Endothelial cell of umbilical vein (primary cell): ENCODE data around the gene VBP1. TPM values are rescaled to one million over a fixed set of nuclear protein-coding genes. Genes with fewer than 3 reads are reported as not detected.

Experiments
- BruUV-seq: library from RNA; stranded (reverse); fragments of 400-500 nt; replicated peaks from 2 replicates; lab custom pipeline; 2021; lab: Mats Ljungman, UMichigan
- CTCF ChIA-PET: fragments of 300-600, 350-600 bp; sonication (Branson Sonifier 250); formaldehyde crosslinking; loops from one replicate; lab custom pipeline; 2021; ENCODE audit warnings: antibody characterized with exemption, inconsistent platforms; lab: Charles Lee
- POLR2A ChIA-PET: fragments of 300-600, 350-600 bp; sonication (Branson Sonifier 250); formaldehyde crosslinking; loops from one replicate; lab custom pipeline; 2021; ENCODE audit warnings: antibody characterized with exemption, inconsistent platforms; lab: Charles Lee
- DNase-seq: peaks from one replicate; pipeline ENCODE4 v3.0.0-alpha.2; 2011; ENCODE audit warnings: low read depth, low spot score
- FAIRE-seq: peaks from 2 replicates; lab custom pipeline; 2011; peaks lifted over from hg19 to GRCh38; lab: Jason Lieb, UNC
- H2AFZ ChIP-seq: 2 replicates; pipeline ENCODE4 v1.6.0; 2012; ENCODE audit warnings: low read depth, low read length, control low read depth, inconsistent platforms
- H3K27ac ChIP-seq: 2 replicates; pipeline ENCODE4 v1.5.1; 2011; ENCODE audit warnings: low read depth, mild to moderate bottlenecking, control low read depth, low read length, moderate library complexity; ENCODE audit not compliant: insufficient read depth
- H3K27me3 ChIP-seq, 2 experiments: 2 replicates each; pipeline versions ENCODE4 v1.6.0 to v1.6.1; 2011; ENCODE audit warnings: low read length in 2 of 2, mixed read lengths in 1 of 2; ENCODE audit not compliant: control insufficient read depth in 2 of 2, insufficient read depth in 2 of 2
- H3K36me3 ChIP-seq, 2 experiments: 2 replicates in 1 of 2; 3 replicates in 1 of 2; pipeline ENCODE4 v1.5.1; 2011; ENCODE audit warnings: low read length in 2 of 2, mild to moderate bottlenecking in 1 of 2, moderate library complexity in 1 of 2; ENCODE audit not compliant: control insufficient read depth in 2 of 2, insufficient read depth in 2 of 2; ENCODE audit errors: extremely low read depth in 1 of 2
- H3K4me1 ChIP-seq: 3 replicates; pipeline ENCODE4 v1.5.1; 2011; ENCODE audit warnings: mild to moderate bottlenecking, low read length; ENCODE audit not compliant: control insufficient read depth, insufficient read depth; ENCODE audit errors: extremely low read depth
- H3K4me2 ChIP-seq: 2 replicates; pipeline ENCODE4 v1.6.1; 2011; ENCODE audit warnings: low read length, control low read depth, mixed read lengths; ENCODE audit not compliant: insufficient read depth
- H3K4me3 ChIP-seq, 3 experiments: fragments of 200-600 bp in 1 of 3; sonication (generic), shearing (Covaris generic) in 1 of 3; replicated peaks in 1 of 3; 2 replicates each; pipeline ENCODE4 v1.5.1; 2011 to 2016; ENCODE audit warnings: control low read depth in 3 of 3, low read length in 3 of 3, mild to moderate bottlenecking in 2 of 3, inconsistent platforms in 1 of 3, low read depth in 1 of 3, moderate library complexity in 1 of 3; ENCODE audit not compliant: insufficient read depth in 1 of 3
- H3K79me2 ChIP-seq: 2 replicates; pipeline ENCODE4 v1.6.0; 2012; ENCODE audit warnings: low read length, inconsistent platforms; ENCODE audit not compliant: control insufficient read depth, insufficient read depth
- H3K9ac ChIP-seq: replicated peaks from 2 replicates; pipeline ENCODE3; 2011; ENCODE audit warnings: low read length, control low read depth; ENCODE audit not compliant: insufficient read depth; ENCODE audit errors: extremely low read depth
- H3K9me1 ChIP-seq: replicated peaks from 3 replicates; pipeline ENCODE4 v1.6.0; 2011; ENCODE audit warnings: mild to moderate bottlenecking, low read length; ENCODE audit not compliant: control insufficient read depth, insufficient read depth; ENCODE audit errors: extremely low read depth
- H3K9me3 ChIP-seq: replicated peaks from 2 replicates; pipeline ENCODE4 v1.5.1; 2012; ENCODE audit warnings: low read length, inconsistent platforms; ENCODE audit not compliant: control insufficient read depth, insufficient read depth
- H4K20me1 ChIP-seq: replicated peaks from 2 replicates; pipeline ENCODE3; 2011; ENCODE audit warnings: mild to moderate bottlenecking, low read length; ENCODE audit not compliant: control insufficient read depth, insufficient read depth; ENCODE audit errors: extremely low read depth
- CTCF ChIP-seq, 2 donors: IDR thresholded peaks; 1 replicate in 1 of 2; 2 replicates in 1 of 2; pipeline ENCODE4 v1.5.1; 2011; ENCODE audit warnings: low read length in 2 of 2, mild to moderate bottlenecking in 2 of 2, moderate library complexity in 2 of 2, control low read depth in 1 of 2, inconsistent platforms in 1 of 2, low read depth in 1 of 2; ENCODE audit not compliant: insufficient read depth in 1 of 2; ENCODE audit errors: extremely low read depth in 1 of 2
- EZH2 ChIP-seq: IDR thresholded peaks from 2 replicates; pipeline ENCODE4 v1.6.1; 2012; ENCODE audit warnings: borderline replicate concordance, low read depth, mild to moderate bottlenecking, moderate library complexity, low read length, inconsistent platforms; ENCODE audit not compliant: severe bottlenecking
- FOS ChIP-seq: IDR thresholded peaks from 2 replicates; pipeline ENCODE4 v1.6.1; 2011; ENCODE audit warnings: mild to moderate bottlenecking, low read length, moderate library complexity, borderline replicate concordance; ENCODE audit not compliant: insufficient read depth
- GATA2 ChIP-seq: IDR thresholded peaks from 2 replicates; pipeline ENCODE4 v1.7.0; 2011; ENCODE audit warnings: low read depth, mild to moderate bottlenecking, moderate library complexity, mixed read lengths, low read length; ENCODE audit not compliant: insufficient read length, insufficient read depth
- JUN ChIP-seq: IDR thresholded peaks from 2 replicates; pipeline ENCODE4 v1.6.1; 2011; ENCODE audit warnings: borderline replicate concordance, low read depth; ENCODE audit not compliant: insufficient read length, insufficient read depth
- MAX ChIP-seq: IDR thresholded peaks from 2 replicates; pipeline ENCODE4 v1.6.1; 2011; ENCODE audit not compliant: insufficient read depth, insufficient read length
- MYC ChIP-seq: IDR thresholded peaks from one replicate; pipeline ENCODE4 v1.6.1; 2011; ENCODE audit warnings: mild to moderate bottlenecking, low read depth, low read length
- POLR2A ChIP-seq: IDR thresholded peaks from 2 replicates; pipeline ENCODE4 v1.6.1; 2012; ENCODE audit warnings: low read depth, mild to moderate bottlenecking, control low read depth, low read length
- POLR2AphosphoS5 ChIP-seq: IDR thresholded peaks from 2 replicates; pipeline ENCODE4 v1.6.1; 2012; ENCODE audit warnings: low read depth, mild to moderate bottlenecking, control low read depth, low read length, moderate library complexity; ENCODE audit not compliant: insufficient read depth
- dilution Hi-C: fragments of 300-500 bp; cut with MboI; formaldehyde crosslinking; loops from one replicate; pipeline ENCODE4 v1.15.0; 2019; ENCODE audit warnings: low sequenced_read_pairs; ENCODE audit not compliant: extremely low pct_ligation_motif_present
- intact Hi-C: fragments of 100-400 bp; cut with micrococcal nuclease; formaldehyde crosslinking; loops from one replicate; pipeline ENCODE4 v1.10.0; 2022
- polyA plus RNA-seq, 4 experiments: library from polyadenylated mRNA; depleted of rRNA in 3 of 4; stranded (reverse) in 3 of 4; unstranded in 1 of 4; fragments of >200 nt; gene quantifications; 2 replicates each; pipeline versions ENCODE4 v1.2.1 to v1.2.3, GENCODE V29; 2011 to 2012; ENCODE audit warnings: missing spikeins in 1 of 4
- total RNA-seq: library from RNA; stranded (reverse); gene quantifications from 2 replicates; pipeline ENCODE4 v1.2.3, GENCODE V29; 2021

Gene VBP1
- total and polyA plus RNA-seq, 2 donors (not counting 3 experiments of a cell fraction or from before 2014, with no cell fraction given), result 17.3 to 51.5 TPM

GRCh38 chrX:155279873-155280272, 63.6 kb downstream of the VBP1 start:
- TF ChIP-seq FOS (no peak), POLR2A (no peak), MYC (no peak), JUN (no peak), MAX (no peak), CTCF (IDR thresholded peaks at IDR 0.05; ENCODE audit: extremely low read depth in 1 of 2, insufficient read depth in 1 of 2, low read depth in 1 of 2, low read length in 2 of 2) (no peak), POLR2AphosphoS5 (no peak), GATA2 (no peak), EZH2 (no peak)
- no peak overlapping the region for H3K9ac ChIP-seq
- intact Hi-C loops (no loop called here), dilution Hi-C loops (no loop called here)
- H3K4me2 ChIP-seq, result no peak overlapping the region
- H3K9me3 ChIP-seq, result no peaks in the 10 kb centered on the region
- FAIRE-seq, result no peak
- H3K4me1 ChIP-seq, result no peaks in the 10 kb centered on the region
- ChIA-PET POLR2A (no interaction called here), CTCF (no interaction called here)
- H3K36me3 ChIP-seq, result no peaks in the 10 kb centered on the region
- no peak overlapping the region for H2AFZ ChIP-seq
- H3K27ac ChIP-seq, result no peak overlapping the region
- H3K27me3 ChIP-seq, result no peaks in the 10 kb centered on the region
- DNase-seq, result no peak
- no peaks in the 10 kb centered on the region for H3K79me2 ChIP-seq
- no peaks in the 10 kb centered on the region for H4K20me1 ChIP-seq
- no peak overlapping the region for H3K4me3 ChIP-seq
- H3K9me1 ChIP-seq, result no peaks in the 10 kb centered on the region
- no TSS peak for BruUV-seq

Other genes with a start within 250 kb of the VBP1 start
- gene F8, start 193.7 kb upstream of the VBP1 start, total RNA-seq, result 0.67 and 1.1 TPM in 2 replicates
- 0.53 and 0.62 TPM in 2 replicates for gene F8, start 193.7 kb upstream of the VBP1 start, polyA plus RNA-seq
- gene FUNDC2, start 189.6 kb upstream of the VBP1 start, total RNA-seq, result 53.3 TPM in 2 replicates
- 65.6 and 80.8 TPM in 2 replicates for gene FUNDC2, start 189.6 kb upstream of the VBP1 start, polyA plus RNA-seq
- 3.2 and 4.3 TPM in 2 replicates for gene CMC4, start 145.3 kb upstream of the VBP1 start, total RNA-seq
- 6.7 and 8.2 TPM in 2 replicates for gene CMC4, start 145.3 kb upstream of the VBP1 start, polyA plus RNA-seq
- gene MTCP1, start 145.3 kb upstream of the VBP1 start, total RNA-seq, result 15.8 and 15.9 TPM in 2 replicates
- gene MTCP1, start 145.3 kb upstream of the VBP1 start, polyA plus RNA-seq, result 1.8 and 3.1 TPM in 2 replicates
- gene BRCC3, start 145.0 kb upstream of the VBP1 start, total RNA-seq, result 23.9 and 25.5 TPM in 2 replicates
- 9.7 and 12.4 TPM in 2 replicates for gene BRCC3, start 145.0 kb upstream of the VBP1 start, polyA plus RNA-seq
- not detected in 2 replicates for gene RAB39B, start 48.0 kb downstream of the VBP1 start, total RNA-seq
- not detected in 2 replicates for gene RAB39B, start 48.0 kb downstream of the VBP1 start, polyA plus RNA-seq
- gene CLIC2, start 118.2 kb downstream of the VBP1 start, total RNA-seq, result 0.25 and 0.73 TPM in 2 replicates
- gene CLIC2, start 118.2 kb downstream of the VBP1 start, polyA plus RNA-seq, result 0.11 and 0.23 TPM in 2 replicates
- not detected in 2 replicates for gene F8A2, start 165.6 kb downstream of the VBP1 start, total RNA-seq
- gene F8A2, start 165.6 kb downstream of the VBP1 start, polyA plus RNA-seq, result not detected in 2 replicates
- 9.7 TPM in 1 of 2 replicates, not detected in the other for gene F8A3, start 242.2 kb downstream of the VBP1 start, total RNA-seq
- 0.06 TPM in 1 of 2 replicates, not detected in the other for gene F8A3, start 242.2 kb downstream of the VBP1 start, polyA plus RNA-seq